ENCODE data around the gene HKDC1.

DNA sequence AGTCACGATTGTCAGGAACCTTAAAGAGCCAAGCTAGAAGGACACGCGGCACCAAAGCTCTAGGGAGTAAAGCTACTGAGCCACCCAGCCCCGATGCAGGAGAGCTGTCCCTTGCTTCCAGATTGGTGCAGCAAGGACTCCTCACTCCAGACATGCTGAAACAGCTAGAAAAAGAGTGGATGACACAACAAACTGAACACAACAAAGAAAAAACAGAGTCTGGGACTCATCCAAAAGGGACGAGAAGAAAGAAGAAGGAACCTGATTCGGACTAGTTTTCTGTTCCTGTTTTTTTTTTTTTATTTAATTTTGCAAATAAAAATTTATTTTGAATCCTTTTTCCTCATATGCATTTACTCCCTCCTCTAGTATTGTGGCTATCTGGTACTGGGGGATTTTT, 11.4 kb upstream of the HKDC1 start:
- TF ChIP-seq, protein P1, sequence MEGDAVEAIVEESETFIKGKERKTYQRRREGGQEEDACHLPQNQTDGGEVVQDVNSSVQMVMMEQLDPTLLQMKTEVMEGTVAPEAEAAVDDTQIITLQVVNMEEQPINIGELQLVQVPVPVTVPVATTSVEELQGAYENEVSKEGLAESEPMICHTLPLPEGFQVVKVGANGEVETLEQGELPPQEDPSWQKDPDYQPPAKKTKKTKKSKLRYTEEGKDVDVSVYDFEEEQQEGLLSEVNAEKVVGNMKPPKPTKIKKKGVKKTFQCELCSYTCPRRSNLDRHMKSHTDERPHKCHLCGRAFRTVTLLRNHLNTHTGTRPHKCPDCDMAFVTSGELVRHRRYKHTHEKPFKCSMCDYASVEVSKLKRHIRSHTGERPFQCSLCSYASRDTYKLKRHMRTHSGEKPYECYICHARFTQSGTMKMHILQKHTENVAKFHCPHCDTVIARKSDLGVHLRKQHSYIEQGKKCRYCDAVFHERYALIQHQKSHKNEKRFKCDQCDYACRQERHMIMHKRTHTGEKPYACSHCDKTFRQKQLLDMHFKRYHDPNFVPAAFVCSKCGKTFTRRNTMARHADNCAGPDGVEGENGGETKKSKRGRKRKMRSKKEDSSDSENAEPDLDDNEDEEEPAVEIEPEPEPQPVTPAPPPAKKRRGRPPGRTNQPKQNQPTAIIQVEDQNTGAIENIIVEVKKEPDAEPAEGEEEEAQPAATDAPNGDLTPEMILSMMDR (conservative IDR thresholded peaks at IDR 0.05; ENCODE audit: low read length), result no peak
- no peak for TF ChIP-seq EZH2phosphoT487 (IDR thresholded peaks at IDR 0.05; ENCODE audit: borderline replicate concordance, low read depth, low read length)
